Effector memory CD8-positive, alpha-beta T cell (primary cell): ENCODE data around the gene TYRO3.
A peak's percentile ranks its signal among the peaks of the same experiment; 100 is the strongest.
"Not testable (repeated sequence)": the region's sequence is repeated elsewhere in the genome, so short reads cannot be mapped to it uniquely, and the experiment has no call there.

Experiments
- ATAC-seq: fragments of 150-1000 bp; cut with Tn5 transposase; replicated peaks from 2 replicates; pipeline ENCODE4 v1.10.0; 2021; ENCODE audit warnings: mild to moderate bottlenecking, moderate library complexity
- DNase-seq, 3 experiments: peaks; one replicate each; pipeline ENCODE4 v3.0.0; 2021
- H3K27ac Mint-ChIP-seq, 2 donors: one replicate each; pipeline ENCODE4 v1.8.0; 2022; ENCODE audit warnings: mild to moderate bottlenecking in 2 of 2, mixed read lengths in 2 of 2, moderate library complexity in 2 of 2
- H3K27me3 Mint-ChIP-seq, 2 donors: one replicate each; pipeline ENCODE4 v1.8.0; 2022; ENCODE audit warnings: mixed read lengths in 2 of 2
- H3K36me3 Mint-ChIP-seq: one replicate; pipeline ENCODE4 v1.8.0; 2022; ENCODE audit warnings: mild to moderate bottlenecking, moderate library complexity, mixed read lengths; ENCODE audit not compliant: insufficient read depth
- H3K4me1 Mint-ChIP-seq, 2 donors: one replicate each; pipeline ENCODE4 v1.8.0; 2022; ENCODE audit warnings: low read depth in 2 of 2, mixed read lengths in 2 of 2
- H3K4me3 Mint-ChIP-seq, 2 donors: one replicate each; pipeline ENCODE4 v1.8.0; 2022; ENCODE audit warnings: mild to moderate bottlenecking in 2 of 2, mixed read lengths in 2 of 2, moderate library complexity in 2 of 2
- H3K9me3 Mint-ChIP-seq, 2 donors: one replicate each; pipeline ENCODE4 v1.8.0; 2022; ENCODE audit warnings: mixed read lengths in 2 of 2

The TYRO3 gene

DNA sequence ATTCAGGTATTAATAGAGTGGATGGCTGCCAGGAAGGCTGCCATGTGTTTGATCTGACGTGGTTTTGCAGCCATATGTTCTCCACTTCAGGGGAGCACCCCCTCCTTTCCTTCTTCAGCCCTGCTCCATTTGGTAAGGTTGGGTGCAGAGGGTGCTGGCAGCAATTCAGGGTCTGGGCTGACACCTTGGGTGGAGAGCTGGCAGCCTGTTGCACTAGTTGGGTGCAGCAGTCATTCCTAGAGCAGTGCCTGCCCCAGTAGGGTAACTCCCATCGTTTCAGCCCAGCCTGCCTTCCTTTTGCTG, 1.5 kb downstream of the TYRO3 start:
- DNase-seq (no peak), ATAC-seq (no peak)
- Mint-ChIP-seq H3K36me3 (peaks cover 7% of the 10 kb centered on the region), H3K4me3 (peak overlapping the region; percentile 53 to 57), H3K4me1 (peaks cover 12 to 21% of the 10 kb centered on the region in 2 donors), H3K27me3 (peaks cover 13 to 23% of the 10 kb centered on the region in 2 donors), H3K9me3 (no peaks in the 10 kb centered on the region), H3K27ac (no peak overlapping the region)

DNA sequence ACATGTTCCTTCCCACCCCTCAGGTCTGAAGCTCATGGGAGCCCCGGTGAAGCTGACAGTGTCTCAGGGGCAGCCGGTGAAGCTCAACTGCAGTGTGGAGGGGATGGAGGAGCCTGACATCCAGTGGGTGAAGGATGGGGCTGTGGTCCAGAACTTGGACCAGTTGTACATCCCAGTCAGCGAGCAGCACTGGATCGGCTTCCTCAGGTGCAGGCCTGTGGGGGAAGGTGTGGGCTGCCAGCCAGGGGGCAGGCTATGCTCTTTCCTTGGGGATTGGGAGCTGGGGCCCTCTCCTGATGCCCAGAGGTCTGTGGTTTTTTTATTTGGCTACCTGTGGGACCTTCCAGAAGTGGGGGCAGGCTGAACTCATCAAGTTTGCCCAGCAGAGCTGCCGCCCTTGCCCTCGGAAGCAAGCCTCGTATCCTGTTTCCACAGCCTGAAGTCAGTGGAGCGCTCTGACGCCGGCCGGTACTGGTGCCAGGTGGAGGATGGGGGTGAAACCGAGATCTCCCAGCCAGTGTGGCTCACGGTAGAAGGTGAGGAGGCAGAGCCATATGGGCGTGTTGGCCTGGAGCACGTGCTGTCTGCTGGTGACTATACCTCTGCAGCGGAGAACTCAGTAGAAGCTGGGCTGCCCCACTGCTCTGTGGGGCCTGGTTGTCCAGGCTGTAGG, 2.2 kb downstream of the TYRO3 start:
- Mint-ChIP-seq H3K9me3 (no peaks in the 10 kb centered on the region), H3K36me3 (peaks cover 7% of the 10 kb centered on the region), H3K4me3 (no peak overlapping the region), H3K27ac (no peak overlapping the region), H3K4me1 (peaks cover 12 to 21% of the 10 kb centered on the region in 2 donors), H3K27me3 (peaks cover 13 to 23% of the 10 kb centered on the region in 2 donors)
- DNase-seq (no peak), ATAC-seq (no peak)

DNA sequence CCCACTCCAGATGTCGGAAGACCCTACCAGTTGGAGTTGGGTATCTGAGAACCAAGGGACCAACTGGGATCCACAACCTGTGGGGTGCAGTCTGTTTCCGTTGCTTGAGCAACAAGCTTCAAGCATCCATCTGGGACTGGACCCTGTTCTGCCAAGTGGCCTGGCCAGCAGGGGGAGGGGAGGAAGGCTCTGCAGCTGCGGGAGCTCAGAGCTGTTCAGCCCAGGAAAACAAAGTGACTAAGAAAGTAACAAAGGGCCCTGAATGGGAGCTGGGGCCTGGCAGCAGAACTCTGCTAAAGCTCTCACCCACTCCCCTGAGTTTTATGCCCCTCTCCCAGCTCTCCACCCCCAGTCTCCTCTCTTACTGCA, 2.7 kb downstream of the TYRO3 start:
- no peaks in the 10 kb centered on the region for H3K9me3 Mint-ChIP-seq
- ATAC-seq, result no peak
- H3K36me3 Mint-ChIP-seq, result peaks cover 7% of the 10 kb centered on the region
- no peak for DNase-seq
- H3K27me3 Mint-ChIP-seq, result peaks cover 13 to 23% of the 10 kb centered on the region in 2 donors
- H3K4me1 Mint-ChIP-seq, result peaks cover 12 to 21% of the 10 kb centered on the region in 2 donors
- H3K4me3 Mint-ChIP-seq, result no peak overlapping the region
- no peak overlapping the region for H3K27ac Mint-ChIP-seq

GRCh38 chr15:41562244-41562643, 3.2 kb downstream of the TYRO3 start:
- no peak for ATAC-seq
- H3K27me3 Mint-ChIP-seq, result peaks cover 13 to 23% of the 10 kb centered on the region in 2 donors

DNA sequence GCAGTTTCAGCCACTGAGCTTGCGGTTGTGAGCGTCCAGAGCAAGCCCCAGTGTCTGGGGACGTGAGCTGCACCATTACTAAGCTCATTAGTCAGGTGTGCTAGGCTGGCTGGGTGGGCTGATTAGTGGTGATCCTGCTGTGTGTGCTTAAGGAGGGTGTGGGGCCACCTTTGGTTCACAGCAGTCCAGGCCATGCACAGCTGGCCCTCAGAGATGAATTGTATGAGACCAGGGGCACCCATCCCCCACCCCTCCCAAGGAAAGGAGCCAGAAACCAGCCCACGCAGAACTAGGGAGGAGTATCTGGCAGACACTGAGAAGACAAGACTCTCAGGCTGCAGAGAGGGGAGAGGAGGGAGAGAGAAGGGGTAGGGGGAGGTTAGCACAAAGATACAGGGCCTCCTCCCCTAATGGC, 3.8 kb downstream of the TYRO3 start:
- no peak for ATAC-seq
- H3K27me3 Mint-ChIP-seq, result peaks cover 13 to 23% of the 10 kb centered on the region in 2 donors
- no peak for DNase-seq
- H3K4me3 Mint-ChIP-seq, result no peak overlapping the region
- peak overlapping the region in 1 of 2 donors; percentile 29 for H3K27ac Mint-ChIP-seq
- no peaks in the 10 kb centered on the region for H3K9me3 Mint-ChIP-seq
- H3K4me1 Mint-ChIP-seq, result peaks cover 8 to 19% of the 10 kb centered on the region in 2 donors
- peaks cover 7% of the 10 kb centered on the region for H3K36me3 Mint-ChIP-seq

More at GRCh38 chr15:41562244-41562643, 3.2 kb downstream of the TYRO3 start:
- H3K9me3 Mint-ChIP-seq, result no peaks in the 10 kb centered on the region
- H3K4me1 Mint-ChIP-seq, result peaks cover 12 to 21% of the 10 kb centered on the region in 2 donors
- DNase-seq, result no peak
- H3K27ac Mint-ChIP-seq, result peak overlapping the region in 1 of 2 donors; percentile 29
- peaks cover 7% of the 10 kb centered on the region for H3K36me3 Mint-ChIP-seq
- no peak overlapping the region for H3K4me3 Mint-ChIP-seq

- peaks cover 0 to 11% of the 10 kb centered on the region in 2 donors for H3K4me1 Mint-ChIP-seq
Observed at GRCh38 chr15:41564286-41564959, 5.4 kb downstream of the TYRO3 start.

DNA sequence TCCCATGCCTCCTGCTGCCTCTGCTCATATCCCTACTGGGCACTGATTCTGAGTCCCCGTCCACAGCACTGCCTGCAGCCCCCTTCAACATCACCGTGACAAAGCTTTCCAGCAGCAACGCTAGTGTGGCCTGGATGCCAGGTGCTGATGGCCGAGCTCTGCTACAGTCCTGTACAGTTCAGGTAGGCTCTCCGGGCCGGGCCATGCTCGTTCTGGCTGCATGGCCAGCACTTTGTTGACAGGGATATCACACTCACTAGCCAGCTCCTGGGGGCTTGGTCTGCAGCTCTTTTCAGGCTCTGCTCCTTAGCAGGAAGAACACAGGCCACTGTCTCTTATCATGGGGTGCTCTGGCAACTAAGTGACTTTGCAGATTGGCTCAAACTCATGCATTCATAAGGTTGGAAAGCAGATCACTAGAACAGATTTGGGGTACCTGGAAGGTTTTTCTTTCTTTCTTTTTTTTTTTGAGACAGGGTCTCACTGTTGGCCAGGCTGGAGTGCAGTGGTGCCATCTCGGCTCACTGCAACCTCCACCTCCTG, 6.0 kb downstream of the TYRO3 start:
- H3K9me3 Mint-ChIP-seq, result no peaks in the 10 kb centered on the region
- H3K27me3 Mint-ChIP-seq, result peaks cover 8 to 18% of the 10 kb centered on the region in 2 donors
- H3K4me3 Mint-ChIP-seq, result no peak overlapping the region
- H3K36me3 Mint-ChIP-seq, result peaks cover 1% of the 10 kb centered on the region
- no peak overlapping the region for H3K27ac Mint-ChIP-seq
- H3K4me1 Mint-ChIP-seq, result peaks cover 0 to 6% of the 10 kb centered on the region in 2 donors
- DNase-seq (no peak), ATAC-seq (no peak)

More at GRCh38 chr15:41564286-41564959, 5.4 kb downstream of the TYRO3 start:
- H3K9me3 Mint-ChIP-seq, result no peaks in the 10 kb centered on the region
- no peak overlapping the region for H3K27ac Mint-ChIP-seq
- DNase-seq, result no peak
- ATAC-seq, result no peak
- H3K36me3 Mint-ChIP-seq, result peaks cover 4% of the 10 kb centered on the region
- peaks cover 13 to 23% of the 10 kb centered on the region in 2 donors for H3K27me3 Mint-ChIP-seq
- no peak overlapping the region for H3K4me3 Mint-ChIP-seq

GRCh38 chr15:41565702-41566101, 6.7 kb downstream of the TYRO3 start:
- Mint-ChIP-seq H3K9me3 (no peaks in the 10 kb centered on the region), H3K27ac (no peak overlapping the region), H3K4me3 (no peak overlapping the region), H3K27me3 (peaks cover 1 to 11% of the 10 kb centered on the region in 2 donors), H3K4me1 (peaks cover 0 to 2% of the 10 kb centered on the region in 2 donors), H3K36me3 (no peaks in the 10 kb centered on the region)
- ATAC-seq, result no peak
- DNase-seq, result no peak

- H3K9me3 Mint-ChIP-seq, result no peaks in the 10 kb centered on the region
- H3K27me3 Mint-ChIP-seq, result peaks cover 0 to 6% of the 10 kb centered on the region in 2 donors
- no peak for DNase-seq
- no peaks in the 10 kb centered on the region for H3K36me3 Mint-ChIP-seq
- no peak overlapping the region for H3K27ac Mint-ChIP-seq
- no peak overlapping the region for H3K4me3 Mint-ChIP-seq
- H3K4me1 Mint-ChIP-seq, result peaks cover 0 to 2% of the 10 kb centered on the region in 2 donors
- no peak for ATAC-seq
Observed at GRCh38 chr15:41566121-41566885, 7.3 kb downstream of the TYRO3 start.

DNA sequence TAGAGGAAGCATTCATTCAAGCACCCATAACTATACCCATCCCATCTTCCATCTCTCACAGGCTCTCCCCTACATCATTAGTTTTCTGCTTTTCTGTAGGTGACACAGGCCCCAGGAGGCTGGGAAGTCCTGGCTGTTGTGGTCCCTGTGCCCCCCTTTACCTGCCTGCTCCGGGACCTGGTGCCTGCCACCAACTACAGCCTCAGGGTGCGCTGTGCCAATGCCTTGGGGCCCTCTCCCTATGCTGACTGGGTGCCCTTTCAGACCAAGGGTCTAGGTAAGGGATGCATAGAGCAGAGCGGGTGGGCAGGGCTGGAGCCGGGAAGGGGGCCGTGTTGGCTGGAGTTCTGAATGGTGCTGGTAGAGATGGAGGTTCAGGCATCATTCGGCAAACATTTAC, 8.2 kb downstream of the TYRO3 start:
- Mint-ChIP-seq H3K9me3 (no peaks in the 10 kb centered on the region), H3K4me3 (no peak overlapping the region), H3K27me3 (peaks cover 0 to 6% of the 10 kb centered on the region in 2 donors), H3K36me3 (no peaks in the 10 kb centered on the region), H3K27ac (no peak overlapping the region), H3K4me1 (peaks cover 0 to 2% of the 10 kb centered on the region in 2 donors)
- ATAC-seq (no peak), DNase-seq (no peak)

GRCh38 chr15:41567862-41568261, 8.8 kb downstream of the TYRO3 start:
- Mint-ChIP-seq H3K27ac (no peak overlapping the region), H3K4me3 (no peak overlapping the region), H3K4me1 (peaks cover 0 to 2% of the 10 kb centered on the region in 2 donors), H3K9me3 (no peaks in the 10 kb centered on the region), H3K27me3 (peaks cover 0 to 6% of the 10 kb centered on the region in 2 donors), H3K36me3 (no peaks in the 10 kb centered on the region)
- ATAC-seq (no peak), DNase-seq (no peak)

DNA sequence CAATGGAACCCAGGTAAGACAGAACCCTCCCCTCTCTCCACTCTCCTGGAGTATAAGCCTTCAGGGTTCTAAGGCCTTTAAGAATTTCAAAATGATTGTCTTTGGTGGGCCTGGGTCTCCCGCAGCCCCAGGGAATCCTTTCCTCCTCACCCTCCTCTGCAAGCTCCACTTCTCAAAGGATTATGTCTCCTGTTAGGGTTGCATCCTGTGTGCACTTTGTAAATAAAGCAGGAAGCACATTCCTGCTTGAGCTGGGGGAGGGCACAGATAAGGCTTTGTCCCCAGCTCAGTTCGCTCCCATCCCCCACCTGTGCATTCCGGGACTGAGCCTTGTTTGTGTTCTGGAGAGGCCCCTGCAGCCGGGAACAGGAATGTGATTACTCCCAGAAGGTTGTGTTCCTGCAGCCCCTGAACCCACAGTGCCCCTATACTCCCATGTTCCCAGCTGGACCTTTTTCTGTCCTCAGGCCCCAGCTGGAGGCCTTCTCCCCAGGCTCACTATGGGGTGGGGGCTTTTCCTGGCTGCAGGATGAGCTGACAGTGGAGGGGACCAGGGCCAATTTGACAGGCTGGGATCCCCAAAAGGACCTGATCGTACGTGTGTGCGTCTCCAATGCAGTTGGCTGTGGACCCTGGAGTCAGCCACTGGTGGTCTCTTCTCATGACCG, 9.5 kb downstream of the TYRO3 start:
- no peak overlapping the region for H3K4me3 Mint-ChIP-seq
- H3K9me3 Mint-ChIP-seq, result no peaks in the 10 kb centered on the region
- no peaks in the 10 kb centered on the region for H3K36me3 Mint-ChIP-seq
- no peak overlapping the region for H3K27ac Mint-ChIP-seq
- DNase-seq (no peak), ATAC-seq (no peak)
- H3K27me3 Mint-ChIP-seq, result peaks cover 0 to 6% of the 10 kb centered on the region in 2 donors
- H3K4me1 Mint-ChIP-seq, result peaks cover 0 to 2% of the 10 kb centered on the region in 2 donors

DNA sequence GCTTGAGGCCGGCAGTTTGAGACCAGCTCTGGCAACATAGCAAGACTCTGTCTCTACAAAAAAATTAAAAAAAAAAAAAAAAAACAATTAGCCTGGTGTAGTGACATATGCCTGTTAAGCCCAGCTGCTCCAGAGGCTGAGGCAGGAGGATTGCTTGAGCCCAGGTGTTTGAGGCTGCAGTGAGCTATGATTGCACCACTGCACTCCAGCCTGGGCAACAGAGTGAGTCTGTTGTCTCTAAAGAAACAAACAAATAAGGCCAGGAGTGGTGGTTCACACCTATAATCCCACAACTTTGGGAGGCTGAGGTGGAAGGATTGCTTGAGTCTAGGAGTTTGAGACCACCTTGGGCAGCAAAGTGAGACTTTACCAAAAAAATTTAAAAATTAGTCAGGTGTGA, 10.2 kb downstream of the TYRO3 start:
- ATAC-seq, H3K9me3 Mint-ChIP-seq: not testable (repeated sequence)

More for the DNA sequence above, 10.2 kb downstream of the TYRO3 start:
- not testable (repeated sequence) for H3K4me1 Mint-ChIP-seq, DNase-seq, H3K27ac Mint-ChIP-seq, H3K27me3 Mint-ChIP-seq, H3K4me3 Mint-ChIP-seq, H3K36me3 Mint-ChIP-seq
